ENCODE results near the gene ZFAND3. TPM values are rescaled to one million over a fixed set of nuclear protein-coding genes. Genes with fewer than 3 reads are reported as not detected.

ZFAND3 gene
- polyA plus RNA-seq, 3 donors, result 149 to 158 (median 150) TPM

DNA sequence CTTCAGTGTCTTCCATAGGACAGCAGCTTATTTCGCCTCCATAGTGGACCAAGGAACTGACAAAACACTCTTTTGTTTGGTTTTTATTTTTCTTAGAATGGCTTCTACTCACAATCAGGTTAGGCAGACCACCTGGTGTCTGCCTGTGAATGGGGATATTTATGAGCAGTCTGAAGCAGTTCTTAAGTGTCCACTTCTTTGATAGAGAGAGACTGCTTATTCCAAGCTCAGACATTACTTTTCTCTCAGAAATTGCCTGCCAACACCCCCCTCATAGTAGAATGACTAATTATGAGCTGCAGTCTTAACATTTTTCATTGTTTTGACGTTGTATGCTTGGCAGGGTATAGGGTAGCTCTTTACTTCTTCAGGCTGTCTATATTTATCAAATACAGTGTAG lies 174.7 kb downstream of the ZFAND3 start:
- DNase-seq (ENCODE audit: extremely low read depth in 1 of 11, low read depth in 9 of 11, low spot score in 4 of 11), result no peak

DNA sequence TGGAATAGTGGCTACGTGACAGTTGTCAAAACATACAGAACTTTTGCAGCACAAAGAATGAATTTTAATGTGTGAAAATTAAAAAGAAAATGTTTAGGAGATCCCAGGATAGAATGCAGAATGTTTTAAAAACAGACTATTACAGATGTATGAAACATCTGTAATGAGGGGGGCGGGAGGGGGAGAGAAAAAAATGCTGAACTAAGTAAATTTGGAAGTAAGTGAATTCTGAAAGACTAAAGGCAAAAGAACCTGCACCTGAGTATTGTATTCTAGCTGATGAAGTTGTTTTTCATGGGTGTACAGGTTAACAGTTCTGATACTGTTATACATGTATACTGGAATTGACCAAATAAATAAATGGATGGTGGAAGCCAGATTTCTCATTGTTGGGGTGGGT lies 178.8 kb downstream of the ZFAND3 start:
- no peak for DNase-seq (ENCODE audit: extremely low read depth in 1 of 11, low read depth in 9 of 11, low spot score in 4 of 11)

DNA sequence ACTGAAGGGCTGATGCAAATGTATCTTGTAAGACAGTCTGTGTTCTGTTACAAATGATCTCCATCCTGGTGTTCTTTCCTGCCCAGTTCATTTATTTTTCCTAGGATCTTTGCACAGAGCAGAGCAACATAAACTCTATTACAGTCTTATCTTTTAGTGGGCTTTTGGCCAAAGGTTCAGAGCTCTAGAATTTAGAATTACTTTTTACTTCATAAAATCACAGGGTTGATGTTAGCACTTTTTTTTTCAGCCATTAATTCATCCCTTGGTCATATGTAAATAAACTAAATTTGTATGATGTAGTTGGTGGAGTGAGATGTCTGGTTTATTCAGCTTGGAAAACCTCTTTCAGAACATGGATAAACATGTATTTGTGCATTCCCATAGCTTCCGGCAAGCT lies 181.9 kb downstream of the ZFAND3 start:
- DNase-seq (ENCODE audit: extremely low read depth in 1 of 11, low read depth in 9 of 11, low spot score in 4 of 11), result no peak

DNA sequence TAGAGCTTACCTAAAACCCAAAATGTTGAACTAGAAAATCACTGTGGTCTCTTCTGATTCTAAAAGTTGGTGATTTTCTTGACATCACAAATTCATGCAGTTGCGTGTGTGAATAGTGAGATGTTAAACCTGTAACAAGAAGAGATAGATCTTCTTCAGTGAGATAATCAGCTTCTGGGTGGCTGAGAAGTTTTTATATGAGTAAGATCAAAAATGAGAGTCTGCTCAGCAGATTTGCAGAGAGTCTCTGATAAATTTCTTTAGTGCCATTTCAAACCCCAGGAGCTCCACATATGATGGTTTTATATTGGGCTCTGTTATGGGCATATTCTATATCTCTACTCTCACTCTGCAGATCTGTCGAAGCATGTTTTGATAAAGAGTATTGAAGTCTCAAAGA lies 185.4 kb downstream of the ZFAND3 start:
- DNase-seq (ENCODE audit: extremely low read depth in 1 of 11, low read depth in 9 of 11, low spot score in 4 of 11), result no peak

DNA sequence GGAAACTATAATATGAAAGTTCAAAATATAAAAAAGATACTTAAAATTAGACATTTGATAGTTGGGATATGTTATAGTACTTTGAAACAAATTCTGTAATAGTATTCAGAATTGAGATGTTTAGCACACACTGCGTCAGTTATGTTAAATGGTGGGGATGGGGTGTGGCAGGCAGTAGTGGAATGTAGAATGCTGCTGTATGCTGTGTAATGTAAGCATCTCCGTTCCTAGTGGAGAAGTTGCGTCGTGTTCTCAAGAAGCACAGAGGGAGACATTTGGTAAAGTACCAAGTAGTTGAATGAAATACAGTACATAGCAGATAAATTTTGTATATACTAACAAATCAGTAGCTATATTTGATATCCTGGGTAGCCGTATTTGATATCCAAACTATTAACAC lies 192.4 kb downstream of the ZFAND3 start:
- DNase-seq (ENCODE audit: extremely low read depth in 1 of 11, low read depth in 9 of 11, low spot score in 4 of 11), result no peak

DNA sequence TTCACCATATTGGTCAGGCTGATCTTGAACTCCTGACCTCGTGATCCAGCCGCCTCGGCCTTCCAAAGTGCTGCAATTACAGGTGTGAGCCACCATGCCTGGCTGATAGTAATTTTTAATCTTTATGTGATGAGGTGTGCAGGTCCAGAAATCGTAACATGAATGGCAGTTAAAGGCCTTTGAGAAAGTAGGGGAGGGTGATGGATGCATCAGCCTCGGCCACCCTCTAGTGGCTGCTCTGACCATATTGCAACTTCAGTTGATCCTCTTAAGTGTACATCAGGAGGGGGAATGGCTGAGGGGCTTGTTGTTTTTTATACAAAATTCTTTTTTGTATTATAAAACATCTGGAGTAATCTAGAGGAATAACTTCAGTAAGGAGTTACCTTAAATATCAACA lies 193.0 kb downstream of the ZFAND3 start:
- DNase-seq (ENCODE audit: extremely low read depth in 1 of 11, low read depth in 9 of 11, low spot score in 4 of 11), result no peak

DNA sequence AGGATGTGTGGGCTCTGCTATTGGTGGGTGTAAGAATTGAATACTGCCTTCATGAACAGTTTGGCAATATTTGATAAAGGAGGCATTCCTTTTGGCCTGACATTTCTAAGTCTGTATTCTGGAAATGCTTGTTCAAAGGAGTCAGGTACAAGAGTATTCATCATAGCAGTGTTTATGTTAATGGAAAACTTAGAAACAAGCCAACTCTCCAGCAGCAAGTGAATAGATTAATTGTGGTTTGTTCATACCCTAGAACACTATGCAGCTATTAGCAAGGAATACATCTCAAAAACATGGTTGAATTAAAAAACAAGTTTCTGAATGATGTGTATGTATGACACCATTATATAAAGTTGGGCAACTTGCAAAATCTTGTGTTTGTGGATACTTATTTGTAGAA lies 195.8 kb downstream of the ZFAND3 start:
- DNase-seq (ENCODE audit: extremely low read depth in 1 of 11, low read depth in 9 of 11, low spot score in 4 of 11), result no peak

DNA sequence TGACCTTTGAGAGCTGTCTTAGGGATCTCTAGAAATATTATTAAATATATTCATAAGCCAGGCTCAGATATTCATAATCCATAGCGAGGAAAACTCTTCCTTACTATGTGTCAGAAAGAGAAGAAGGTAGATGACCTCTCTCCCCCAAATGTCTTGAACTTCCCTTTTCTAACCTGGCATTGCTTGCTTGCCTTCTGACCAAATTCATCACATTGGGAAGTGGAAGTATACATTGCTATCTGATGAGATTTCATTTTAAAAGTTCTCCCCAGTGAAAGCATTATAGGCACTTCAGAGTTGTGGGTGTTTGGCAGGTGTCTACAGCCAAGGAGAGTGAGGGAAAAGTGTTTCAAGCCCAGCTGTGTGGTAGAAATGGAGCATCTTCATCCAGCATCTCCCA lies 197.3 kb downstream of the ZFAND3 start:
- no peak for DNase-seq (ENCODE audit: extremely low read depth in 1 of 11, low read depth in 9 of 11, low spot score in 4 of 11)

DNA sequence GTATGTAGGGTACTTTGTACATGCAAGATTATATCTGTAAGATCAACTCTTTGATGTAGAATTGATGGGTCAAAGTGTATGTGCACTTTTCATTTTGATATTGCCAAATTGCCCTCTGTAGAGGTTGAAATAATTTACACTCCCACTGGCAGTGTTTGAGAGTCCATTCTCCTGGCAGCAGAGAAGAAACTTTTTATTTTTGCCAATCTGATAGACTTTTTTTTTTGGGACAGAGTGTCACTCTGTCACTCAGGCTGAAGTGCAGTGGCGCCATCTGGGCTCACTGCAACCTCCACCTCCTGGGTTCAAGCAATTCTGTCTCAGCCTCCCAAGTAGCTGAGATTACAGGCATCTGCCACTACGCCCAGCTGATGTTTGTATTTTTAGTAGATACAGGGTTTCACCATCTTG lies 199.2 kb downstream of the ZFAND3 start:
- DNase-seq (ENCODE audit: extremely low read depth in 1 of 11, low read depth in 9 of 11, low spot score in 4 of 11), result no peak

DNA sequence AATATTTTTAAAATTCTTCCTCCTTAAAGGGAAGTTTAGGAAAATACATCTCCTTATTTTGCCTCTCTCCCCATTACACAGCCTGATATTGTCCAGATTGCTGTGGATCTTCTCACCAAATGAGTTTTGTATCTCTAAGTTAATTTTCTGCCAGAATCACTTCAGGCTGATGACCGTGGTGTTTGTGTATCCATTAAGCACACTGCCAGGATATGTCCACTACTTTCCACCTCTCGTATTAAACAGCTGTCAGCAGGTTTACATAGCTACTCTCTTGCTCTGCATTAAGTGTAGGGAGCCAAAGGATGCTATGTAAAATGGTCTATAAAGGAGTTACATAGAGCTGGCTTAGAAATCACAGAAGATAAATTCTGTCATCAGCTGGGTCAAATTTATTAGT lies 201.1 kb downstream of the ZFAND3 start:
- DNase-seq (ENCODE audit: extremely low read depth in 1 of 11, low read depth in 9 of 11, low spot score in 4 of 11), result no peak

DNA sequence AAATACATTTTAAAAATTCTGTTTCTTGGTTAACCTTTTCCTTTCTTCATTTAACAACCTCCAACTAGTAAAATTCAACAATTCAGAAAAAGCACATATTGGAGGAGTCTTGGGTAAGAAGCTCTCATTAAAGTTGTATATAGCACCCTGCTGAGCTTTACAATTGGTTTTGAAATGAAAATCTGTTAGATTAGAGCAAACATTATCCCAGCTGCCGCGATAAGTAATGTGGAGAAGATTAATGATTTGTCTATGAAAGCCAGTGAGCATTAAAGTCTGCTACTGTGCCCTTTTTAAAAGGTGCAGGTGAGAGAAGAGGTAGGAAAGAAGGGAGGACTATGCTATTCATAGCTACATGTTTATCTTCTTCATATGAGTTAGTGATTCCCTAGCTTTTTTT lies 201.5 kb downstream of the ZFAND3 start:
- no peak for DNase-seq (ENCODE audit: extremely low read depth in 1 of 11, low read depth in 9 of 11, low spot score in 4 of 11)

DNA sequence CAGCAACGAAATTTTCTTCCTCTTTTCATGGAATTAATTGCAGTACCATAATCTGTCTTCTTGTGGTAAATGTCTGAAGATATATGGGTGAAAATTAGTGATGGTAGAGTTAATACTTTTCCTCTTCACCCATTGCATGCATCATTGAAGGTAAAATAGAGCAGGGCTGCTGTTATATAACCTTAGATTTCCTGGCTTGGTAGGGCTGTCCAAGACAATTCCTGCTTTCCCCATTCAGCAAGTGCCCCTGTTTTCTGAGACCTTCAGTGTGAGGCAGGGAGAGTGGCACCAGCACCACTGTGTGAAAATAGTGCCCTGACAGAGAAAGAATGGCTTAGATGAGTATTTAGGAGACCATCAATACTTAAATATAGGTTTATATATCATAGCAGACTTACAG lies 202.0 kb downstream of the ZFAND3 start:
- DNase-seq (ENCODE audit: extremely low read depth in 1 of 11, low read depth in 9 of 11, low spot score in 4 of 11), result no peak

DNA sequence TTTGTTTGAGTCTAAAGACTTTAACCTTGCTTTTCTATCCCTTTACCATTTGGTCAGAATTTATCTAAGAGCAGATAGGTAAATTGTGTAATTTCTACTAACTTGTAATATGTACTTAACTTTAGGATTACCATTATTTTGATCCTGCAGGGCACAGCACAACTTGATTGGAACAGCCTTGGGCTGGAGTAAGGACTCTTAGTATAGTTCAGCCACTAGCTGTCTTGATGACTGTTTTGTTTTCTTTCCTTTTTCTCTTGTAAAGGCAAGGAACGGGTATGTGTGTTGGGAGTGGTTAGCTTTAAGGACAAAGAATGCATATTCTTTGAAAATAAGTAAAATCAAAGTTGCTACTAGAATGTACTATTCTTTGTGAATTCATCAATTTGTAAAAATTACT lies 203.2 kb downstream of the ZFAND3 start:
- DNase-seq (ENCODE audit: extremely low read depth in 1 of 11, low read depth in 9 of 11, low spot score in 4 of 11), result no peak

DNA sequence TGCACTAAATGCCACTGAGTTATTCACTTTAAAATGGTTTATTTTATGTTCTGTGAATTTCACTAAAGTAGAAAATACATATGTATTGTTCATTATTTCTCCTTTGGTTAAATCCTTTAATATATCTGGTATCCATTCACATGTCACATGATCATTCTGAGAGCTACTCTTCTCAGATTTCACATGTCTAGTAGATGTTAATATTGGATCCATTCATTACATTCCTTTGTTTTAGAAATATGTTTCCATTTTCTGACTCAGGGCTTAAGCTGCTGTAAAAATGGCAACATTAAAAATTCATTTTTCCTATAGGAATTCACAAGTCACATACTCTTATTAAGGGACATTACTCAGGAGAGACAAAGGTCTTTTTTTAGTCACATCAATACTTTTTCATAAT lies 205.4 kb downstream of the ZFAND3 start:
- DNase-seq (ENCODE audit: extremely low read depth in 1 of 11, low read depth in 9 of 11, low spot score in 4 of 11), result no peak

DNA sequence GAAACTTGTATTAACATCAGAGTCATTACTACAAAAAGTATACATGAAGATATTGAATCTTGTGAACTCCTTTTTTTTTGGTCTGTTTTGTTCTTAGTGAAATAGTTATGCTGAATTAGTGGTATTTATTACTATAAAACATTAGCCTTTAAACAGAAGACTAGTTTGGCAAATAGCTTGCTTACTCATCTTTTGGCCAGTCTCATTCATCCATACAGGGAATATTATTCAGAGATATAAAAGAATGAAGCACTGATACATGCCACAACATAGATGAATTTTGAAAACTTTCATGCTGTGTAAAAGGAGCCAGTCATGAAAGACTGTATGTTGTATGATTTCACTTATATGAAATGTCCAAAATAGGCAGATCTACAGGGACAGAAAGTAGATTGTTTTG lies 205.9 kb downstream of the ZFAND3 start:
- no peak for DNase-seq (ENCODE audit: extremely low read depth in 1 of 11, low read depth in 9 of 11, low spot score in 4 of 11)

DNA sequence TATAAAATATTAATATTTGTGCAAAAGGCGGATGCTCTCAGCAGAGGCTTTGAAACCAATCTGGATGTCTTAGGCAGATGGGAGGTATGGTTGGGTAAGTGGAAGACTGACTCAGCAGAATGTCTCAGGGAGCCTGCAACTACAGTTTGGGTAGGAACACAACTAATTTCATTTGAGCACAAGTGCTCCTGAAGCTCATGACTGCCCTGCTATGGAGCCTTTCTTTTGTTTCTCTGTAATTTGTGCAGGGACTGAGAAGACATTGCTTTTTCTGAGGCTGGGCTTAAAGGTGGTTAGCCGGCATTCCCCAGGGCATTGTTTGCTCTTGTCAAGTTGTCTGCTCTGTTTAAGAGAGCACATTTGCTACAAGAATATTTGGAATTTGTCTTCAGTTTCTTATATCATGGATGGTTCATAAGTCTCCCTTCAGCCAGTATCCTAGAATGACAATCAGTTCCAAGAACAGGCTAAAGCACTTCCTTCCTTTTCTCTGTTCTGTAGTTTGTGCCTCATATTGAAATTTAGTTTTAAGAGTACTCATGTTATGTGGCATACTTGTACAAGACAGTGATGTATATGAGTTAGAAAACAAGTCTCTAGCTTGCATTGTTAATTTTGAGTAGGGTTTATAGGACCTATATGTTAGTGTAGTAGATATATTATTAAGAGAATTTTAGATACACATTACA lies 208.3 kb downstream of the ZFAND3 start:
- DNase-seq (ENCODE audit: extremely low read depth in 1 of 11, low read depth in 9 of 11, low spot score in 4 of 11), result no peak

DNA sequence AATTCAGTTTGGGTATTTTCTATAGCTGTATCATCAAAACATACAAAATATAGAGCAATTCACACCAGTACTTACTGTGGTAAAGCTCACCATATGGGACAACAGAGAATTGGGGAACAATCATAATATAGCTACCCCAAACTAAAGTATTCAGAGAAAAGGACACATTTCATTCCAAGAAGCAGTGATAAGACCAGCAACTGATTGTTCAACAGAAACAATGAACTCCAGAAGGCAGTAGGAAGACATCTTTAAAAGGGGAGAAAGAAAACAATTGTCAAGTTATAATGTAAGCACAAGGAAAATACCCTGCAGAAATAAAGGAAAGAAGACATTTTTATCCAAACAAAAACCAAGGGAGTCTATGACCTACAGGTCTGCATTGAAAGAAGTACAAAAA lies 210.9 kb downstream of the ZFAND3 start:
- DNase-seq (ENCODE audit: extremely low read depth in 1 of 11, low read depth in 9 of 11, low spot score in 4 of 11), result no peak

DNA sequence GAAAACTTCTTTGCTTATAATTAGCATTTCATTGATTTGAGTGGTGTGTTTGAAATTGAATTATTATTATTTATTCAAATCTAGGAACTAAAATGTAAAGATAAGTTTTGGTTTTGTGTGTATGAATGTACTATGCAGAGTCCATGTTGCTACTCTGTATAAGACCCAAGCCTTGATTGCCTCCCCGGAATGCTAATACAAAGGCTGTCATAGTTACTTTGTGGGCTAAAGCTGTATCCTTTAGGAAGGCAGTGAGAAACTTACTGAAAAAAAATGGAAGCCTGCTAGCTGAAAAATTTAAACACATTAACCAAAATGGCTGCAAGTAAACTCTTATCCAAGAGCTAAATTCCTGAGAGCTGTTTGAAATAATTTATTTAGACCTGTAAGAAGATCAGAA lies 213.3 kb downstream of the ZFAND3 start:
- no peak for DNase-seq (ENCODE audit: extremely low read depth in 1 of 11, low read depth in 9 of 11, low spot score in 4 of 11)

DNA sequence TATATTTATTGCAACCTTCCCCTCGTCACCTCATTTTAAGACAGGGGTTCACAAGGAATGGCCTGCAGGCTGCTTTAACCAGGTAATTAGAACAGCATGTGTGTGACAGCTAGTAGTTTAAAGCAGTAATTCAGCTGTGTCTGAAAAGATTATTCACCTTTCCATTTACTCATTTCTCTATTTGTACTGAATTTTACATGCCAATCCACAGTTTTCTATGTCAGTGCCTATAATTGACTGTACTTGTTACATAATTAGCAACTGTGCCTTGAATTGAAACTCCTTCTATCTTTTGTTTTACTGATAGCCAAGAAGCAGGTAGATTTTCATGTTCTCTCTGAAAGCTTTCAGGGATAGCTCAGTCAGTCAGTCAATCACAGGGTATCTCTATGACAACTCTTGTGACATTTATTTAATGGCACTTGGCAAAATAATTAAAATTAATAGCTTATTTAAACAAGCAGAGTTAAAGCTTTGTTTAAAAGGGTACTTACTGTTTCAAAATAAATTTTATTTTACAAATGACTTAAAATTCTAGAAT lies 214.0 kb downstream of the ZFAND3 start:
- DNase-seq (ENCODE audit: extremely low read depth in 1 of 11, low read depth in 9 of 11, low spot score in 4 of 11), result no peak

DNA sequence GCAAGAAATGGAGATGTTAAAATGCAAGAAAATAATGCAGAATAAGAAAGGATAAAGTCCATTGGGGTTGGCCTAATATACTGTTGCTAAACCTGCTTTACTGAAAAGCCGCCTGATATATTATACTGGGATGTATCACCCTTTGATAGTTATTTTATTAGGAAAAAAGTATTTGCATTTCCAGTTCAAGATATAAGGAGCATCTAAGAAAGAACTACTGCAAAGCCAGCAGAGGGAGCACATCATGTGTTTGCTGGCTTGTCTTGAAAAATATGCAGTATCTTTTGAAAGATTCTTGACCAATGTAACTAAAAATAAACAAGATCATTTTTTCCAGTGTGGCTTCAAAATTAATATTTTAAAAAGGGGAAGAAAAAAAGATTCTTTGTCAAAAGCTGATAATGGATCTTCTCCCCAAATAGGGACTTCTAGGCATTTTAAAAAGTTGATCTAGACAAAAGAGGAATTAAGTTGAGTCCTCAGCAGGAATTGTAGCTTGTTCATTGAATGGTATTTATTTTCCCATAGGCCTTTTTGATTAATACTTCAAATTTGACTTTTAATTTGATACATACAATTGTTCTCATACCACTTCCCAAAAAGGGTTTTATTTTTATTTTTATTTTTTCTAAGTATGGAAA lies 214.9 kb downstream of the ZFAND3 start:
- DNase-seq (ENCODE audit: extremely low read depth in 1 of 11, low read depth in 9 of 11, low spot score in 4 of 11), result peak in 6 of 11 donors; percentile 5 to 18 (median 12)

DNA sequence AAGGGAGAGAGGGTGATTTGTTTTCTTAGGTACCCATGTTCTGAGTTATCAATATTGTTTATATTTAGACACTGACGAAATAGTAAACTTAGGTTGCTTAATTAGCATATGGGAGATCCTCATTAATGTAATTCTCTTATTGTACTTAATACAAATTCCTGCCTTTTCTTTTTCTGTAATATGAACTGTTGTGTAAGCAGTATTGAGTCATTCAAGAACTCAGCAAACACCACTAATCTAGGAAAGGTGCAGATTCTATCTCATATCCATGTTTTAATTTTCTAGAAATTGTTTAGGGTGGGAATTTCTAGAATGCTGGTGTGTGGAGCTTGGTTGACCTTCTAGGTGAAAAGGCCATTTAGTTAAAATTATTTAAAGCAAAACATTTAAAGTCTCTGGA lies 216.0 kb downstream of the ZFAND3 start:
- DNase-seq (ENCODE audit: extremely low read depth in 1 of 11, low read depth in 9 of 11, low spot score in 4 of 11), result no peak

All from renal cortex interstitium (tissue), 11 donors.